H1 (cell line): ENCODE results near the gene GLRA1. TPM values are rescaled to one million over a fixed set of nuclear protein-coding genes. Genes with fewer than 3 reads are reported as not detected.

Experiments
- CTCF ChIA-PET: fragments of 300-600 bp; sonication (Branson Sonifier 250); formaldehyde crosslinking; loops from one replicate; lab custom pipeline; 2021; ENCODE audit not compliant: partially characterized antibody; lab: Charles Lee
- POLR2A ChIA-PET: fragments of 300-600 bp; sonication (Branson Sonifier 250); formaldehyde crosslinking; loops from one replicate; lab custom pipeline; 2021; ENCODE audit warnings: inconsistent platforms; ENCODE audit not compliant: partially characterized antibody; lab: Charles Lee
- DNase-seq, 2 experiments: peaks; one replicate each; pipeline versions ENCODE4 v3.0.0 to v3.0.0-alpha.2; 2010 to 2022; ENCODE audit warnings: low spot score in 2 of 2, low read depth in 1 of 2, mixed read lengths in 1 of 2
- FAIRE-seq: peaks from 2 replicates; lab custom pipeline; 2011; peaks lifted over from hg19 to GRCh38; lab: Jason Lieb, UNC
- H2AFZ ChIP-seq: 2 replicates; pipeline ENCODE4 v1.8.1; 2012; ENCODE audit warnings: low read length, inconsistent platforms
- H2AK5ac ChIP-seq: 2 replicates; pipeline ENCODE4 v1.6.1; 2013; ENCODE audit warnings: low read depth, low read length
- H2BK120ac ChIP-seq: replicated peaks from 2 replicates; pipeline ENCODE3; 2013; ENCODE audit warnings: low read depth, low read length, inconsistent platforms
- H2BK12ac ChIP-seq: 2 replicates; pipeline ENCODE4 v1.6.1; 2013; ENCODE audit warnings: low read depth, low read length
- H2BK15ac ChIP-seq: 2 replicates; pipeline ENCODE4 v1.6.1; 2013; ENCODE audit warnings: low read length
- H2BK20ac ChIP-seq: 2 replicates; pipeline ENCODE4 v1.6.1; 2013; ENCODE audit warnings: low read length
- H2BK5ac ChIP-seq: 2 replicates; pipeline ENCODE4 v1.6.1; 2013; ENCODE audit warnings: low read depth, low read length
- H3K14ac ChIP-seq: 2 replicates; pipeline ENCODE4 v1.6.1; 2013; ENCODE audit warnings: inconsistent platforms; ENCODE audit not compliant: insufficient read length
- H3K18ac ChIP-seq: 2 replicates; pipeline ENCODE4 v1.6.1; 2013; ENCODE audit warnings: low read length; ENCODE audit errors: extremely low read depth
- H3K23ac ChIP-seq: 2 replicates; pipeline ENCODE4 v1.6.1; 2013; ENCODE audit warnings: inconsistent platforms; ENCODE audit not compliant: insufficient read length
- H3K23me2 ChIP-seq: 2 replicates; pipeline ENCODE4 v1.6.1; 2013; ENCODE audit warnings: low read depth, low read length
- H3K27ac ChIP-seq: 2 replicates; pipeline ENCODE4 v1.6.1; 2011; ENCODE audit warnings: low read depth, low read length, inconsistent platforms
- H3K27me3 ChIP-seq, 4 experiments: replicated peaks in 1 of 4; 1 replicate in 1 of 4; 2 replicates in 3 of 4; pipeline versions ENCODE4 v1.6.1 to v1.8.1; 2011 to 2013; ENCODE audit warnings: low read length in 3 of 4, mild to moderate bottlenecking in 3 of 4, inconsistent platforms in 2 of 4, mixed read lengths in 2 of 4, moderate library complexity in 1 of 4; ENCODE audit not compliant: control insufficient read depth in 3 of 4, insufficient read depth in 3 of 4; ENCODE audit errors: extremely low read depth in 1 of 4
- H3K36me3 ChIP-seq, 4 experiments: 2 replicates each; pipeline versions ENCODE4 v1.6.1 to v1.8.1; 2011 to 2013; ENCODE audit warnings: mild to moderate bottlenecking in 4 of 4, low read length in 3 of 4, moderate library complexity in 2 of 4, control low read depth in 1 of 4, inconsistent platforms in 1 of 4; ENCODE audit not compliant: insufficient read depth in 4 of 4, control insufficient read depth in 2 of 4
- H3K4ac ChIP-seq: replicated peaks from 2 replicates; pipeline ENCODE3; 2013; ENCODE audit warnings: low read length, low read depth, mixed read lengths, inconsistent platforms; ENCODE audit not compliant: insufficient read length
- H3K4me1 ChIP-seq, 4 experiments: replicated peaks in 1 of 4; 1 replicate in 1 of 4; 2 replicates in 3 of 4; pipeline versions ENCODE4 v1.6.1 to v1.8.1; 2011 to 2013; ENCODE audit warnings: low read length in 3 of 4, inconsistent platforms in 2 of 4, mixed read lengths in 1 of 4; ENCODE audit not compliant: insufficient read depth in 4 of 4, control insufficient read depth in 3 of 4
- H3K4me2 ChIP-seq, 2 experiments: 2 replicates each; pipeline versions ENCODE4 v1.6.1 to v1.8.1; 2011 to 2013; ENCODE audit warnings: low read depth in 2 of 2, low read length in 2 of 2, control low read depth in 1 of 2, inconsistent platforms in 1 of 2, mild to moderate bottlenecking in 1 of 2; ENCODE audit not compliant: insufficient read depth in 1 of 2
- H3K4me3 ChIP-seq, 4 experiments: fragments of 200-600, 300-600 bp in 1 of 4; sonication (generic), shearing (Covaris generic), sonication (Bioruptor Twin) in 1 of 4; 2 replicates each; pipeline versions ENCODE4 v1.5.1 to v1.8.1; 2011 to 2016; ENCODE audit warnings: low read length in 4 of 4, low read depth in 3 of 4, control low read depth in 2 of 4, inconsistent platforms in 2 of 4, mild to moderate bottlenecking in 2 of 4, mixed read lengths in 1 of 4, moderate library complexity in 1 of 4; ENCODE audit not compliant: insufficient read depth in 2 of 4; ENCODE audit errors: extremely low read depth in 1 of 4
- H3K56ac ChIP-seq: replicated peaks from 2 replicates; pipeline ENCODE3; 2013; ENCODE audit warnings: low read depth, mild to moderate bottlenecking, mixed read lengths, low read length, inconsistent platforms; ENCODE audit not compliant: insufficient read length
- H3K79me1 ChIP-seq: 2 replicates; pipeline ENCODE4 v1.6.1; 2013; ENCODE audit warnings: low read depth, low read length, control low read depth
- H3K79me2 ChIP-seq, 2 experiments: 2 replicates each; pipeline versions ENCODE4 v1.6.1 to v1.8.1; 2012 to 2013; ENCODE audit warnings: low read length in 2 of 2, mild to moderate bottlenecking in 2 of 2, inconsistent platforms in 1 of 2; ENCODE audit not compliant: insufficient read depth in 2 of 2, control insufficient read depth in 1 of 2
- H3K9ac ChIP-seq, 4 experiments: replicated peaks in 1 of 4; 1 replicate in 1 of 4; 2 replicates in 3 of 4; pipeline versions ENCODE4 v1.6.1 to v1.8.1; 2011 to 2013; ENCODE audit warnings: low read depth in 3 of 4, low read length in 3 of 4, control low read depth in 2 of 4, mild to moderate bottlenecking in 2 of 4, moderate library complexity in 2 of 4, inconsistent platforms in 1 of 4; ENCODE audit errors: extremely low read depth in 1 of 4
- H3K9me3 ChIP-seq, 2 experiments: 2 replicates each; pipeline versions ENCODE4 v1.6.1 to v1.8.1; 2012 to 2013; ENCODE audit warnings: mild to moderate bottlenecking in 2 of 2, moderate library complexity in 2 of 2, control low read depth in 1 of 2, inconsistent platforms in 1 of 2, low read depth in 1 of 2, low read length in 1 of 2, mixed read lengths in 1 of 2; ENCODE audit not compliant: insufficient read depth in 2 of 2
- H4K20me1 ChIP-seq, 2 experiments: replicated peaks in 1 of 2; 2 replicates each; pipeline versions ENCODE3 to v1.8.1; 2011 to 2013; ENCODE audit warnings: inconsistent platforms in 2 of 2, low read length in 2 of 2, mild to moderate bottlenecking in 1 of 2; ENCODE audit not compliant: insufficient read depth in 2 of 2, control insufficient read depth in 1 of 2
- H4K5ac ChIP-seq: 2 replicates; pipeline ENCODE4 v1.6.1; 2013; ENCODE audit warnings: low read length, low read depth, mixed read lengths, inconsistent platforms; ENCODE audit not compliant: insufficient read length
- H4K8ac ChIP-seq: 2 replicates; pipeline ENCODE4 v1.8.0; 2013; ENCODE audit warnings: mild to moderate bottlenecking, moderate library complexity, low read length, inconsistent platforms; ENCODE audit not compliant: insufficient read depth; ENCODE audit errors: extremely low read depth
- H4K91ac ChIP-seq: replicated peaks from 2 replicates; pipeline ENCODE3; 2013; ENCODE audit warnings: low read length, mixed read lengths, inconsistent platforms; ENCODE audit not compliant: insufficient read length
- CHD2 ChIP-seq: IDR thresholded peaks from 2 replicates; pipeline ENCODE4 v1.6.1; 2012; ENCODE audit warnings: low read length, improper control_type of control experiment
- TBP ChIP-seq: IDR thresholded peaks from 2 replicates; pipeline ENCODE4 v1.6.1; 2011; ENCODE audit warnings: low read depth, low read length, improper control_type of control experiment
- WGBS, 2 experiments: shearing (Covaris generic) in 1 of 2; methylation state at CpG; one replicate each; pipeline versions ENCODE4 v1.1.6 to v1.1.7; 2013 to 2015; ENCODE audit warnings: low lambda C conversion rate in 2 of 2, mixed read lengths in 2 of 2, inconsistent platforms in 1 of 2, low coverage in 1 of 2, missing lambda C conversion rate in 1 of 2; ENCODE audit not compliant: insufficient replicate concordance in 2 of 2, insufficient coverage in 1 of 2, insufficient read length in 1 of 2; ENCODE audit errors: extremely low coverage in 1 of 2, missing lambda C conversion rate in 1 of 2; 5-methylcytosine and 5-hydroxymethylcytosine counted together
- polyA plus RNA-seq, 7 experiments: library from polyadenylated mRNA; depleted of rRNA in 3 of 7; stranded (reverse) in 5 of 7; unstranded in 2 of 7; fragments of >200 nt in 5 of 7; fragments of 200-250 nt in 2 of 7; gene quantifications; 1 replicate in 5 of 7; 2 replicates in 1 of 7; 4 replicates in 1 of 7; pipeline versions ENCODE4 v1.2.1 to v1.2.3, GENCODE V29; 2011 to 2013; ENCODE audit warnings: missing spikeins in 2 of 7, mixed read lengths in 2 of 7
- total RNA-seq: library from RNA; stranded (reverse); fragmentation: NEBNext Ultra II Directional; extraction: Animal tissue kit (Norgen Biotek cat#: 25700); gene quantifications from 2 replicates; pipeline ENCODE4 v1.2.1, GENCODE V29; 2021

The GLRA1 gene
- total and polyA plus RNA-seq, 2 of the 8 experiments (the other 6 are each of a cell fraction or from before 2014, with no cell fraction given) = not detected

GRCh38 chr5:151952238-151952637 lies 27.6 kb upstream of the GLRA1 start:
- Histone ChIP-seq H3K14ac (no peak overlapping the region), H3K18ac (no peak overlapping the region), H2BK5ac (no peak overlapping the region), H3K27me3 (no peaks in the 10 kb centered on the region), H4K8ac (no peak overlapping the region), H2BK120ac (no peak overlapping the region), H3K79me2 (no peaks in the 10 kb centered on the region), H3K4me3 (no peak overlapping the region), H2BK15ac (no peak overlapping the region), H3K56ac (no peak overlapping the region), H2AFZ (no peak overlapping the region), H2BK12ac (no peak overlapping the region), H2AK5ac (no peak overlapping the region), H4K5ac (no peak overlapping the region), H4K91ac (no peak overlapping the region), H3K23ac (no peak overlapping the region), H4K20me1 (no peaks in the 10 kb centered on the region), H3K4me2 (no peak overlapping the region), H2BK20ac (no peak overlapping the region), H3K9me3 (no peaks in the 10 kb centered on the region), H3K36me3 (no peaks in the 10 kb centered on the region), H3K4ac (no peak overlapping the region), H3K27ac (no peak overlapping the region), H3K9ac (no peak overlapping the region), H3K79me1 (no peaks in the 10 kb centered on the region), H3K4me1 (peaks cover 0 to 2% (median under 1%) of the 10 kb centered on the region in 4 experiments; a peak in 2 of 7 replicates), H3K23me2 (no peaks in the 10 kb centered on the region)
- ChIA-PET CTCF (interaction anchor here (1.0 kb wide), 1 partner anchor 28 kb away, joined by 3 read pairs; no protein-coding TSS in a partner anchor), POLR2A (no interaction called here)
- WGBS, 2 experiments = 89% methylated on average over 2 of the region's 2 CpGs; no CpG with 5 or more reads in 1 of the 2 experiments
- no peak for FAIRE-seq
- DNase-seq = no peak
- TF ChIP-seq TBP (no peak), CHD2 (no peak)
